ENCODE measurements around the gene PAXIP1. TPM values are rescaled to one million over a fixed set of nuclear protein-coding genes. Genes with fewer than 3 reads are reported as not detected.

PAXIP1 gene
- total and polyA plus RNA-seq, 2 donors (not counting 3 experiments of a cell fraction or from before 2014, with no cell fraction given): 10.0 to 15.8 TPM

DNA sequence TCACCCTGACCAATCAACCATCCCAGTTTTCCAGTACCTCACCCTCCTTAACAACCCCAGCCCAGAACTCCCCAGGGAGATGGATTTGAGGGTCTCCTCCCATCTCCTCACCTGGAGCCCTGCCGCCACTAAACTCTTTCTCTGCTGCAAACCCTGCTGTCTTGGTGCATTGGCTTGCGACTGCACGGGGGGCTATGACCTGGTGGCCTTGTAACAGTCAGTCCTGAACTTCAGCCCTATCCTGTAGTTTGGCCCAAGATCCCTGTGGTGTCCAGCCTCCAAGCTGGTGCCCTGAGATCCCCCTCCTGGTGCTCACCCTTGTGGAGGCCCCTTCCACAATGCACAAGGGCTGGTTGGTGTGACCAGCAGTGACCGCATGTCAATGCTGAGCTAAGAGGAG is 91.9 kb downstream of the PAXIP1 start:
- Histone ChIP-seq H3K9me3 (replicated peaks; ENCODE audit: control insufficient read depth, insufficient read depth, low read length) (no peaks in the 10 kb centered on the region), H2AFZ (ENCODE audit: low read depth, low read length) (no peak overlapping the region), H3K9ac (replicated peaks; ENCODE audit: extremely low read depth, insufficient read depth, low read length) (no peak overlapping the region), H3K4me3 (replicated peaks in 1 of 3; ENCODE audit: insufficient read depth in 1 of 3, low read depth in 1 of 3, low read length in 3 of 3) (no peak overlapping the region), H3K4me1 (ENCODE audit: control insufficient read depth, extremely low read depth, insufficient read depth, low read length) (peaks cover 4% of the 10 kb centered on the region), H3K4me2 (ENCODE audit: insufficient read depth, low read length) (no peak overlapping the region), H3K36me3 (ENCODE audit: control insufficient read depth in 2 of 2, extremely low read depth in 1 of 2, insufficient read depth in 2 of 2, low read length in 2 of 2) (no peaks in the 10 kb centered on the region), H3K27ac (ENCODE audit: insufficient read depth, low read depth, low read length) (no peak overlapping the region), H3K79me2 (ENCODE audit: control insufficient read depth, insufficient read depth, low read length) (no peaks in the 10 kb centered on the region), H3K9me1 (replicated peaks; ENCODE audit: control insufficient read depth, extremely low read depth, insufficient read depth, low read length) (no peaks in the 10 kb centered on the region), H4K20me1 (replicated peaks; ENCODE audit: control insufficient read depth, extremely low read depth, insufficient read depth, low read length) (no peaks in the 10 kb centered on the region), H3K27me3 (ENCODE audit: control insufficient read depth in 2 of 2, insufficient read depth in 2 of 2, low read length in 2 of 2) (peaks cover 0 to 11% of the 10 kb centered on the region in 2 experiments)
- ChIA-PET CTCF (interaction anchor here (1.6 kb wide), 1 partner anchor 688 kb away, joined by 4 read pairs; no protein-coding TSS in a partner anchor), POLR2A (no interaction called here)
- BruUV-seq (replicated peaks): no TSS peak
- dilution Hi-C loops (cut with MboI; ENCODE audit: extremely low pct_ligation_motif_present, low sequenced_read_pairs) (no loop called here), intact Hi-C loops (cut with micrococcal nuclease) (loop anchor here (5.0 kb wide), 1 partner anchor 621 kb away; no protein-coding TSS in a partner anchor)
- no peak for FAIRE-seq
- TF ChIP-seq POLR2AphosphoS5 (IDR thresholded peaks at IDR 0.05; ENCODE audit: insufficient read depth, low read depth, low read length): no peak
- no peak for TF ChIP-seq EZH2 (IDR thresholded peaks at IDR 0.05; ENCODE audit: borderline replicate concordance, low read depth, low read length, severe bottlenecking)
- TF ChIP-seq POLR2A (IDR thresholded peaks at IDR 0.05; ENCODE audit: low read depth, low read length): no peak
- TF ChIP-seq, protein P1, sequence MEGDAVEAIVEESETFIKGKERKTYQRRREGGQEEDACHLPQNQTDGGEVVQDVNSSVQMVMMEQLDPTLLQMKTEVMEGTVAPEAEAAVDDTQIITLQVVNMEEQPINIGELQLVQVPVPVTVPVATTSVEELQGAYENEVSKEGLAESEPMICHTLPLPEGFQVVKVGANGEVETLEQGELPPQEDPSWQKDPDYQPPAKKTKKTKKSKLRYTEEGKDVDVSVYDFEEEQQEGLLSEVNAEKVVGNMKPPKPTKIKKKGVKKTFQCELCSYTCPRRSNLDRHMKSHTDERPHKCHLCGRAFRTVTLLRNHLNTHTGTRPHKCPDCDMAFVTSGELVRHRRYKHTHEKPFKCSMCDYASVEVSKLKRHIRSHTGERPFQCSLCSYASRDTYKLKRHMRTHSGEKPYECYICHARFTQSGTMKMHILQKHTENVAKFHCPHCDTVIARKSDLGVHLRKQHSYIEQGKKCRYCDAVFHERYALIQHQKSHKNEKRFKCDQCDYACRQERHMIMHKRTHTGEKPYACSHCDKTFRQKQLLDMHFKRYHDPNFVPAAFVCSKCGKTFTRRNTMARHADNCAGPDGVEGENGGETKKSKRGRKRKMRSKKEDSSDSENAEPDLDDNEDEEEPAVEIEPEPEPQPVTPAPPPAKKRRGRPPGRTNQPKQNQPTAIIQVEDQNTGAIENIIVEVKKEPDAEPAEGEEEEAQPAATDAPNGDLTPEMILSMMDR (IDR thresholded peaks at IDR 0.05; ENCODE audit: extremely low read depth in 1 of 2, insufficient read depth in 1 of 2, low read depth in 1 of 2, low read length in 2 of 2): no peak
- no peak for DNase-seq (ENCODE audit: low read depth, low spot score)

DNA sequence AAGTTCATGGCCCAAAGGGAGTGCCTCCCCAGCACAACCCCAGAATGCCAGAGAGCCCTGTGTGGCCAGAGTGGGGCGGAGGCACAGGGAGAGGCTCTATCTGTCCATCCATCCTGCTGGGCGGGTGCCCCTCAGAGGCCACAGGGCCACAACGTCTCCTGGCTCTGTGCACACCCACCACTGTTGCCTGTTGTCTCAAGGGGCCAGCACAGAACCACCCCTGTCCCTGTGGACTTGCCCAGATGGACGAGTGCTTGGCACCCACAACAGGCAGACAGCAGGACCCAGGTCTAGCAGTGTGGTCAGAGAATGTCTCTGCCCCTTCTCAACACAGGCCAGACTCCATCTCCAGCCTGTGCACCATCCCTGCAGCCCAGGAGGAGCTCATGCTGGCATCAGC is 92.8 kb downstream of the PAXIP1 start:
- no peaks in the 10 kb centered on the region for H3K9me3 ChIP-seq (replicated peaks; ENCODE audit: control insufficient read depth, insufficient read depth, low read length)
- H4K20me1 ChIP-seq (replicated peaks; ENCODE audit: control insufficient read depth, extremely low read depth, insufficient read depth, low read length): no peaks in the 10 kb centered on the region
- H3K4me3 ChIP-seq (replicated peaks in 1 of 3; ENCODE audit: insufficient read depth in 1 of 3, low read depth in 1 of 3, low read length in 3 of 3): no peak overlapping the region
- DNase-seq (ENCODE audit: low read depth, low spot score) (no peak), FAIRE-seq (no peak)
- POLR2A ChIA-PET: no interaction called here
- no peaks in the 10 kb centered on the region for H3K79me2 ChIP-seq (ENCODE audit: control insufficient read depth, insufficient read depth, low read length)
- H3K9ac ChIP-seq (replicated peaks; ENCODE audit: extremely low read depth, insufficient read depth, low read length): no peak overlapping the region
- TF ChIP-seq EZH2 (IDR thresholded peaks at IDR 0.05; ENCODE audit: borderline replicate concordance, low read depth, low read length, severe bottlenecking) (no peak), GATA2 (IDR thresholded peaks at IDR 0.05; ENCODE audit: insufficient read depth, insufficient read length, low read depth, low read length) (no peak), MYC (IDR thresholded peaks at IDR 0.05; ENCODE audit: low read depth, low read length) (no peak), POLR2AphosphoS5 (IDR thresholded peaks at IDR 0.05; ENCODE audit: insufficient read depth, low read depth, low read length) (no peak), JUN (IDR thresholded peaks at IDR 0.05; ENCODE audit: borderline replicate concordance, insufficient read depth, insufficient read length, low read depth) (no peak)
- TF ChIP-seq, protein P2, sequence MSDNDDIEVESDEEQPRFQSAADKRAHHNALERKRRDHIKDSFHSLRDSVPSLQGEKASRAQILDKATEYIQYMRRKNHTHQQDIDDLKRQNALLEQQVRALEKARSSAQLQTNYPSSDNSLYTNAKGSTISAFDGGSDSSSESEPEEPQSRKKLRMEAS (IDR thresholded peaks at IDR 0.05; ENCODE audit: insufficient read depth, insufficient read length): no peak
- TF ChIP-seq, protein P1 (IDR thresholded peaks at IDR 0.05; ENCODE audit: extremely low read depth in 1 of 2, insufficient read depth in 1 of 2, low read depth in 1 of 2, low read length in 2 of 2): no peak
- H3K27me3 ChIP-seq (ENCODE audit: control insufficient read depth in 2 of 2, insufficient read depth in 2 of 2, low read length in 2 of 2): peaks cover 0 to 11% of the 10 kb centered on the region in 2 experiments
- H3K36me3 ChIP-seq (ENCODE audit: control insufficient read depth in 2 of 2, extremely low read depth in 1 of 2, insufficient read depth in 2 of 2, low read length in 2 of 2): no peaks in the 10 kb centered on the region
- dilution Hi-C loops (cut with MboI; ENCODE audit: extremely low pct_ligation_motif_present, low sequenced_read_pairs) (no loop called here), intact Hi-C loops (cut with micrococcal nuclease) (loop anchor here (5.0 kb wide), 1 partner anchor 622 kb away; no protein-coding TSS in a partner anchor)
- no TSS peak for BruUV-seq (replicated peaks)
- CTCF ChIA-PET: no interaction called here
- H2AFZ ChIP-seq (ENCODE audit: low read depth, low read length): no peak overlapping the region
- H3K4me2 ChIP-seq (ENCODE audit: insufficient read depth, low read length): no peak overlapping the region
- H3K27ac ChIP-seq (ENCODE audit: insufficient read depth, low read depth, low read length): no peak overlapping the region
- peaks cover 4% of the 10 kb centered on the region for H3K4me1 ChIP-seq (ENCODE audit: control insufficient read depth, extremely low read depth, insufficient read depth, low read length)
- no peaks in the 10 kb centered on the region for H3K9me1 ChIP-seq (replicated peaks; ENCODE audit: control insufficient read depth, extremely low read depth, insufficient read depth, low read length)
